GM19372 (cell line): ENCODE data around the gene WDR88.
"Not testable (repeated sequence)": the region's sequence is repeated elsewhere in the genome, so short reads cannot be mapped to it uniquely, and the experiment has no call there.

Experiments
- ATAC-seq: cut with Tn5 transposase; IDR thresholded peaks from one replicate; pipeline ENCODE4 v1.9.1; 2021; ENCODE audit warnings: mild to moderate bottlenecking, low read depth, moderate library complexity; ENCODE audit not compliant: unreplicated experiment

WDR88 gene

DNA sequence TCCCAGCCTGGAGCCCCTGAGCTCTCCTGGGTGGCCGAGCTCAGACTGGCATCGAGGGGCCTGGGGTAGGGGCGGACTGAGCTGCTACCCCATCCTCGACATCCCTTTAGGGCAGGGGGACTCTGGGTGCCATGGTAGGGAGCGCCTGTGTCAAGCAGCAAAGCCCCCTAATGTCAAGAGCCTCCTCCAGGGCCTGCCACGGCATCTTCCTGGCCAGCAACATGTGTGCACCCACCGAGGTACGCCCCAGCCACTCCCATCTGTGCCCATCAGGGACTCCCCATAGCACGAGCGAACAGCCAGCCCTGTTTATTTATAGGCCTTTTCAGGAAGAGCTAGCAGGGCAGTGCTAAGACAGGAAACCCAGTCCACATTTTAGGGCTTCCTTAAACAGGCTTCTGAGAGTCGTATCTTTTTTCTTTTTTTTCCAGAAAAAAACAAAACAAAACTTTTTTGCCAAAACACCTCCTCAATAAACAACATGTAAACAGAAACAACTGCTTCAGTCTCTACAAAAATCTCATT lies 76.5 kb downstream of the WDR88 start:
- ATAC-seq, result no peak

DNA sequence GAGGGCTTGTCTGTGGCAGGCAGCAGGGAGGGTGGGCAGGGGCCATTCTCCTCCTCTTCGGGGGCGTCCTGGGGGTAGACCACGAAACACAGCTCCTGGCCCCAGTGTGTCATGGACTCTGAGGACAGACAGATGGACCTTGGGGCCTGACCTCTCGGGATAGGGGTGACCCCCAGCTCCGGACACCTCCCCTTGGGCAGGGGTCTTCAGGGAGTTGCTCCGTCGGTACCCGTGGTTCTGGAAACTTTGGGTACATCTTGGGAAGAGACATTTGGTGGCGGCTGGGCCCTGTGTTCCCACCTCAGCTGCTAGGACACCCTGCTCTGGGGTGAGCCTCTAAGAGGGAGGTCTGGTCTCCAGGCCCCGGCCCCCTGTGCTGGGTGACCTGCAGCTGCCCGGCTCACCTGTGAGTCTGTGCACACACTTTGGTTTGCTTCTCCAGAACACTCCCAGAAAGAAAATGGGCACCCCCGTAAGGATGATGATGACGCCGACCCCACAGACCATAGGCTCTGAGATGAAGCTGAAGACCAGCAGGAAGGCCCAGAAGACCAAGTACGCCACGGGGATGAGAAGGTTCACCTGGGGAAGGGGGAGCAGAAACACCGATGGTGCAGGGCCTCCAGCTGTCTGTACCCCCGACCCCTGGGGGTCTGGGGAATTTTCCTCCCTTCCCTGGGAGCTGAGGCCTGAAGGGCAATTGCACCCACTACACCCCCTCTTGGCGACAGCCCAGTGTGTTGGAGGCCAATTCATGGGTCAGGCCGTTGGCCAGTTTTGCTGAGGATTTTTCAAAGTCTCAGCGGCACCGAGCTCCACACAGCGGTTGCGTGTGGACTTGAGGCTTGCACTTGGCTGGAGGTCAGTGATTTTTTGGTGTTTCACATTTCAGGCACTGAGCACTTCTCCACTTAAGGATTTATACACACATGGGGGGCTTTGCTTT lies 77.3 kb downstream of the WDR88 start:
- no peak for ATAC-seq

DNA sequence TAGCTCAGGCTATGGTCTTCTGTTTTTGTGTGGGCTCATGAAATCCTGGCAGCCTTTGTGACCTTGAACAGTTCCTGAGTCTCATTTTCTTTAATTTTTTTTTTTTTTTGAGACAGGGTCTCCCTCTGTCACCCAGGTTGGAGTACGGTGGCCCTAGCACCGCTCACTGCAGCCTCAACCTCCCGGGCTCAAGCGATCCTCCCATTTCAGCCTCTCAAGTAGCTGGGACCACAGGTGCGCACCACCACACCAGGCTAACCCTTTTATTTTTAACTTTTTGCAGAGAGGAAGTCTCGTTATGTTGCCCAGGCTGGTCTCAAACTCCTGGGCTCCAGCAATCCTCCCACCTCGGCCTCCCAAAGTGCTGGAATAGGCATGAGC lies 77.9 kb downstream of the WDR88 start:
- not testable (repeated sequence) for ATAC-seq

DNA sequence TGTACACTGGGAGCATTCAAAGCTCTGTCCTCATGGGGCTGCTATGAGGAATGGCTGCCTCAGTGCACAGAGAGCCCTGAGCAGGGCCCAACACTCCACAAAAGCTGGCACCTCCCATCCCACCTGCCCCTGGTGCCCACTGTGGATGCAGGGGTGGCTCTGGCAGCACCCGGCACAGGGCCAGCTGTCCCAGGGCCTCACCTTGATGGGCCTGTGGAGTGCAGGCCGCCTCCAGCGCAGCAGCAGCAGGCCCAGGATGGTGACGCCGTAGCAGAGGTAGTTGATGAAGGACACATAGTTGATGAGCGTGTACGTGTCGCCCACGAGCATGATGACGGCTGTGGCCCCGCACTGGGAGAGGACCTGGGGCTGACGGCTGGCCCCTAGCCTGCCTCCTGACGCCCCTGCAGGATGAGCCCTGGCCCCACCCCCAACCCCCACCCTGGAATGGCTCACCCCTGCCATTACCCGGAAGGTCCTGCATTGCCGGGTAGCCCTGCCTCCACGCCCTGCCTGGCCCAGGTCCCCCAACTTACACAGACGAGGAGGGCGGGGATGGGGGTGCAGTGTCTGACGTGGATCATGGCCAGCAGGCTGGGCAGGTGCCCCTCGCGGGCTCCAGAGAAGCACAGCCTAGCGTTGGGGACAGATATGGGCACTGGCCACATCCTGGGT lies 78.5 kb downstream of the WDR88 start:
- no peak for ATAC-seq

GRCh38 chr19:33211794-33212435 lies 80.0 kb downstream of the WDR88 start:
- no peak for ATAC-seq

DNA sequence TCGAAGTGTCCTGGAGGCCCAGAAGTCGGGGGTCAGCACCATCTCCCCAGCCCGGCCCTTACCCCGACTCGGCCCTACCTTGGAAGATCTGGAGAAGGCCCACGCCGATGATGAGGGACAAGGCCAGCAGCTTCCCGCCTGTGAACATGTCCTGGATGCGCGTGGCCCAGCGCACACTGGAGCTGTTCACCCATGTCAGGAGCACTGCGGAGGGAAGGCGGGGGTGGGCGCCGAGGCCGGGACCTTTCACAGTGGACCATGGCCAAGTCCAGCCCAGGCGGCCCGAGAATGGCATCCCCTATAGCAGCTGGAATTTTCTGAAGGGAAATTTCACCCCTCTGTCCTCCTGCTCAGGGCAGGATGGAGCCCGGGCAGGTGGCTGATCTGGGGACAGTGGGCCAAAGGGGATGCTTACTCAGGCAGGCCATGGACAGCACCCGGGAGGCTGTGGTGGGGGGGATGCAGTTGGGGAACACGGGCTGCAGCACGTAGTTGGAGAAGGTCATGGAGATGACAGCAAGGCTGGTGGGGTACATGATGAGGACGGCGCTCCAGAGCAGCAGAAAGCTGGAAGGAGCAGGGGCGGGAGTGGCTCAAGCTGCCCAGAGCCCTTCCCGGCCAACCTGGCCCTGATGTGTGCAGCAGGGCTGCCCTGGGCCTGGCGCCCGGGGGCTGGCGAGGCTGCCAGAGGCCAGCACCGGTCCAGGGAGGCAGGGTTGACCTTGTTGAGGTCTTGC lies 80.7 kb downstream of the WDR88 start:
- no peak for ATAC-seq

DNA sequence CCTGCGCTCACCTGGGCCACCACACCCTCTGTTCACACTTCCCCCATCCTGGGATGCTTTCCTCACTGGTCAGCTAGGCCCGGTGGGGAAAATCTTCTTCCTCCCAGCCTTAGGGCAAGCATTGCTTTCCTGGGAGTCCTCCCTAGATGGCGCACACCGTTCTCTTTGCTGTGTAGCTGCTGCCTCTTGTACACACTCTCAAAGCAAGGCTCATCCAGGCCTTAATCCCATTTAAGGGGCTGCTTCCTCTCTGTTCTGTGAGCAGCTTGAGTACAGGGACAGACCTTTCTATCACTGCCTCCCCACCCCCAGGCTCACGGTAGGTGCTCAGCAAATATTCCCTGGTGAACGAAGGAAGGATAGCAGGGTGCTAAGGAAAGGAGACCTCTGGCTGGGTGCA lies 82.7 kb downstream of the WDR88 start:
- ATAC-seq, result no peak

GRCh38 chr19:33215438-33216197 lies 83.7 kb downstream of the WDR88 start:
- no peak for ATAC-seq

DNA sequence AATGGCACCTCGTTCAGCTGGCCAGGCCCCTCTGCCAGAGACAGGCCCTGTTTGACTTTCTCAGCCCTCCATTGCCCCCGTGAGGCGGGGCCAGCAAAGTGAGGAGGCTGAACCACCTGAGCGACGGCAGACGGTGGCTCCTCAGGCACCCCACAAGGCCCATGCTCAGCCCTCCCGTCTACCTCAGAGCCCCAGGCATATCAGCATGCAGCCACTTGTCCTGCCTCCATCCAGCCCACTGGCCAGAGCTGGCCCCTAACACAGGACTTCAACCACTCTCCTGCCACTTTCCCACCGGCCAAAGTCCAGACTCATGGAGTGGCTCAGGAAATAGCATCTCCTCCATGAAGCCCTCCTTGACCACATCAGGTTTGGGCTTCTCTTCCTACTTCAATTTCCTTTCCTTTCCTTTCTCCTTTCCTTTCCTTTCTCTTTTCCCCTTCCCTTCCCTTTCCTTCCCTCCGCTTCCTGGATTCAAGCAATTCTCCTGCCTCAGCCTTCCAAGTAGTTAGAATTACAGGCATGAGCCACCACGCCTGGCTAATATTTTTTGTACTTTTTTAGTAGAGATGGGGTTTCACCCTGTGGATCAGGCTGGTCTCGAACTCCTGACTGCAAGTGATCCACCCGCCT lies 84.4 kb downstream of the WDR88 start:
- no peak for ATAC-seq

- ATAC-seq, result no peak
Measured at GRCh38 chr19:33217881-33218280, 86.0 kb downstream of the WDR88 start.

- ATAC-seq, result no peak
Measured at GRCh38 chr19:33219261-33219815, 87.4 kb downstream of the WDR88 start.

- no peak for ATAC-seq
Measured at GRCh38 chr19:33220115-33220514, 88.2 kb downstream of the WDR88 start.

- no peak for ATAC-seq
Measured at GRCh38 chr19:33220735-33221134, 88.8 kb downstream of the WDR88 start.

GRCh38 chr19:33221638-33222037 lies 89.7 kb downstream of the WDR88 start:
- no peak for ATAC-seq

DNA sequence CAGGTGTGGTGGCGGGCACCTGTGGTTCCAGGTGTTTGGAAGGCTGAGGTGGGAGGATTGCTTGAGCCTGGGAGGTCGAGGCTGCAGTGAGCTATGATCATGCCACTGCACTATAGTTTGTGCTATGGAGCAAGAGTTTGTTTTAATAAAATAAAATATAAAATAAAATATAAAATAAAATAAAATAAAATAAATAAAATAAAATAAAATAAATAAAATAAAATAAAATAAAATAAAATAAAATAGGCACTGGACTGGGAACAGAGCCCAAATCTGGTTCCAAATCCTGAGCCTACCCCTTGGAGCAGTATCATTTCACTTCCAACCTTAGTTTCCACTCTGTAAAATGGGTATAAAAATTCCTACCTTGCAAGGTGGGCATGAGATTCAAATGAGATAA lies 90.3 kb downstream of the WDR88 start:
- not testable (repeated sequence) for ATAC-seq

- no peak for ATAC-seq
Measured at GRCh38 chr19:33224694-33225457, 93.0 kb downstream of the WDR88 start.
